CD4-positive, alpha-beta T cell treated with Interleukin-4 for 1 hour (primary cell): ENCODE measurements around the gene CRYGN.

Experiments
- DNase-seq, 2 donors: peaks; one replicate each; pipeline ENCODE4 v3.0.0-alpha.2; 2020 to 2022

The CRYGN gene

GRCh38 chr7:151437866-151438516 is 1.9 kb downstream of the CRYGN start:
- no peak for DNase-seq

- DNase-seq = no peak
Observed at GRCh38 chr7:151437159-151437553, 2.8 kb downstream of the CRYGN start.

- DNase-seq = no peak
Observed at GRCh38 chr7:151436446-151437158, 3.3 kb downstream of the CRYGN start.

GRCh38 chr7:151435971-151436370 is 4.0 kb downstream of the CRYGN start:
- no peak for DNase-seq

GRCh38 chr7:151435103-151435916 is 4.6 kb downstream of the CRYGN start:
- DNase-seq = no peak

- no peak for DNase-seq
Observed at GRCh38 chr7:151434549-151434948, 5.4 kb downstream of the CRYGN start.

- DNase-seq = no peak
Observed at GRCh38 chr7:151433721-151434400, 6.1 kb downstream of the CRYGN start.

GRCh38 chr7:151432658-151433521 is 7.1 kb downstream of the CRYGN start:
- peak; percentile 61 to 68 for DNase-seq

- no peak for DNase-seq
Observed at GRCh38 chr7:151431768-151432311, 8.1 kb downstream of the CRYGN start.

- no peak for DNase-seq
Observed at GRCh38 chr7:151431281-151431767, 8.6 kb downstream of the CRYGN start.

GRCh38 chr7:151430391-151431205 is 9.3 kb downstream of the CRYGN start:
- DNase-seq = no peak

GRCh38 chr7:151429560-151430331 is 10.2 kb downstream of the CRYGN start:
- DNase-seq = peak; percentile 75 to 80

GRCh38 chr7:151429237-151429559 is 10.7 kb downstream of the CRYGN start:
- no peak for DNase-seq

- no peak for DNase-seq
Observed at GRCh38 chr7:151428378-151429236, 11.3 kb downstream of the CRYGN start.

- DNase-seq = no peak
Observed at GRCh38 chr7:151427705-151428377, 12.1 kb downstream of the CRYGN start.

GRCh38 chr7:151426904-151427704 is 12.8 kb downstream of the CRYGN start:
- DNase-seq = no peak

- DNase-seq = no peak
Observed at GRCh38 chr7:151426441-151426903, 13.5 kb downstream of the CRYGN start.
